Measurements from ENCODE around the gene FBXO34. TPM values are rescaled to one million over a fixed set of nuclear protein-coding genes. Genes with fewer than 3 reads are reported as not detected.

Gene FBXO34
- total RNA-seq, 1 experiment from 2014 or later, result 13.9 TPM

GRCh38 chr14:55294603-55295002, 23.4 kb downstream of the FBXO34 start (continued):
- TF ChIP-seq E2F4 (CRISPR knock-in tag; IDR thresholded peaks at IDR 0.05; ENCODE audit: borderline replicate concordance, low read depth), result no peak

GRCh38 chr14:55297611-55298499, 26.6 kb downstream of the FBXO34 start:
- Mint-ChIP-seq H3K4me1 (peaks cover 19% of the 10 kb centered on the region), H3K36me3 (no peaks in the 10 kb centered on the region), H3K9me3 (no peaks in the 10 kb centered on the region), H3K27ac (no peak overlapping the region), H3K4me3 (no peak overlapping the region), H3K27me3 (ENCODE audit: low read depth) (no peaks in the 10 kb centered on the region)
- ChIA-PET CTCF (interaction anchor here (0.7 kb wide), 1 partner anchor 141 kb away, joined by 3 read pairs; no protein-coding TSS in a partner anchor), POLR2A (no interaction called here)
- ATAC-seq, result no peak; the same call in 1 of the 2 replicates
- no peak for DNase-seq (ENCODE audit: low spot score)
- TF ChIP-seq ZNF121 (CRISPR knock-in tag; IDR thresholded peaks at IDR 0.05) (no peak), NFATC4 (CRISPR knock-in tag; IDR thresholded peaks at IDR 0.05) (no peak), ERG (CRISPR knock-in tag; IDR thresholded peaks at IDR 0.05) (no peak), FOXP4 (CRISPR knock-in tag; IDR thresholded peaks at IDR 0.05) (no peak), NFE2L1 (CRISPR knock-in tag; IDR thresholded peaks at IDR 0.05) (no peak), ATF2 (CRISPR knock-in tag; IDR thresholded peaks at IDR 0.05; ENCODE audit: borderline replicate concordance, low read depth) (no peak), ZNF263 (CRISPR knock-in tag; IDR thresholded peaks at IDR 0.05; ENCODE audit: low read depth) (no peak), ZNF219 (CRISPR knock-in tag; IDR thresholded peaks at IDR 0.05; ENCODE audit: borderline replicate concordance) (no peak), MLX (CRISPR knock-in tag; IDR thresholded peaks at IDR 0.05) (no peak)

- Mint-ChIP-seq H3K36me3 (no peaks in the 10 kb centered on the region), H3K9me3 (no peaks in the 10 kb centered on the region), H3K4me3 (no peak overlapping the region), H3K27ac (no peak overlapping the region), H3K4me1 (peaks cover 19% of the 10 kb centered on the region), H3K27me3 (ENCODE audit: low read depth) (no peaks in the 10 kb centered on the region)
- ChIA-PET CTCF (no interaction called here), POLR2A (no interaction called here)
- DNase-seq (ENCODE audit: low spot score) (no peak), ATAC-seq (no peak)
- no peak for TF ChIP-seq SMAD4 (CRISPR knock-in tag; IDR thresholded peaks at IDR 0.05)
- no peak for TF ChIP-seq CBFB (CRISPR knock-in tag; IDR thresholded peaks at IDR 0.05; ENCODE audit: low read depth)
- no peak for TF ChIP-seq ZMAT4 (CRISPR knock-in tag; IDR thresholded peaks at IDR 0.05)
- no peak for TF ChIP-seq ARID4B (CRISPR knock-in tag; IDR thresholded peaks at IDR 0.05; ENCODE audit: borderline replicate concordance)
- TF ChIP-seq CREB1 (CRISPR knock-in tag; IDR thresholded peaks at IDR 0.05), result no peak
- TF ChIP-seq FOXJ3 (CRISPR knock-in tag; IDR thresholded peaks at IDR 0.05; ENCODE audit: borderline replicate concordance), result no peak
- no peak for TF ChIP-seq ZNF425 (CRISPR knock-in tag; conservative IDR thresholded peaks at IDR 0.05)
- no peak for TF ChIP-seq ZNF671 (CRISPR knock-in tag; IDR thresholded peaks at IDR 0.05)
Observed at GRCh38 chr14:55298500-55298822, 27.2 kb downstream of the FBXO34 start.
